Effector memory CD8-positive, alpha-beta T cell (primary cell): Measurements from ENCODE around the gene EIF1AX.
A peak's percentile ranks its signal among the peaks of the same experiment; 100 is the strongest.
"Not testable (repeated sequence)": the region's sequence is repeated elsewhere in the genome, so short reads cannot be mapped to it uniquely, and the experiment has no call there.

Source experiments
- ATAC-seq: fragments of 150-1000 bp; cut with Tn5 transposase; replicated peaks from 2 replicates; pipeline ENCODE4 v1.10.0; 2021; ENCODE audit warnings: mild to moderate bottlenecking, moderate library complexity
- DNase-seq, 3 experiments: peaks; one replicate each; pipeline ENCODE4 v3.0.0; 2021
- H3K27ac Mint-ChIP-seq, 2 donors: one replicate each; pipeline ENCODE4 v1.8.0; 2022; ENCODE audit warnings: mild to moderate bottlenecking in 2 of 2, mixed read lengths in 2 of 2, moderate library complexity in 2 of 2
- H3K27me3 Mint-ChIP-seq, 2 donors: one replicate each; pipeline ENCODE4 v1.8.0; 2022; ENCODE audit warnings: mixed read lengths in 2 of 2
- H3K36me3 Mint-ChIP-seq: one replicate; pipeline ENCODE4 v1.8.0; 2022; ENCODE audit warnings: mild to moderate bottlenecking, moderate library complexity, mixed read lengths; ENCODE audit not compliant: insufficient read depth
- H3K4me1 Mint-ChIP-seq, 2 donors: one replicate each; pipeline ENCODE4 v1.8.0; 2022; ENCODE audit warnings: low read depth in 2 of 2, mixed read lengths in 2 of 2
- H3K4me3 Mint-ChIP-seq, 2 donors: one replicate each; pipeline ENCODE4 v1.8.0; 2022; ENCODE audit warnings: mild to moderate bottlenecking in 2 of 2, mixed read lengths in 2 of 2, moderate library complexity in 2 of 2
- H3K9me3 Mint-ChIP-seq, 2 donors: one replicate each; pipeline ENCODE4 v1.8.0; 2022; ENCODE audit warnings: mixed read lengths in 2 of 2
- total RNA-seq, 9 experiments: gene quantifications; one replicate each; lab custom pipeline; 2026; lab: John Stamatoyannopoulos, UW

Gene EIF1AX
- 39.0 to 187 (median 93.9) reads per million in 9 experiments for total RNA-seq

GRCh38 chrX:20141281-20142220 lies at the start of gene EIF1AX:
EIF1AX (minus strand) TSS chrX:20141838; CDS start chrX:20141640, 198 bp downstream.
- Mint-ChIP-seq H3K4me3 (peak within 1 kb of the TSS; percentile 84 to 87), H3K27me3 (no peaks in the 10 kb centered on the region), H3K4me1 (peaks cover 12 to 16% of the 10 kb centered on the region in 2 donors), H3K36me3 (peaks cover 38% of the 10 kb centered on the region), H3K27ac (peak within 1 kb of the TSS; percentile 72 to 90), H3K9me3 (no peaks in the 10 kb centered on the region)
- peak; percentile 95 for ATAC-seq
- DNase-seq = peak; percentile 94 to 95 (median 94)

- DNase-seq = no peak
- peaks cover 0 to 6% of the 10 kb centered on the region in 2 donors for H3K4me1 Mint-ChIP-seq
- peaks cover 67% of the 10 kb centered on the region for H3K36me3 Mint-ChIP-seq
- no peak overlapping the region for H3K4me3 Mint-ChIP-seq
- no peaks in the 10 kb centered on the region for H3K9me3 Mint-ChIP-seq
- H3K27me3 Mint-ChIP-seq = no peaks in the 10 kb centered on the region
- H3K27ac Mint-ChIP-seq = peak overlapping the region; percentile 51 to 65
- no peak for ATAC-seq
These were observed 47.5 kb upstream of the EIF1AX start for GRCh38 chrX:20189171-20189570.

- Mint-ChIP-seq H3K27me3 (no peaks in the 10 kb centered on the region), H3K36me3 (peaks cover 48% of the 10 kb centered on the region), H3K4me1 (peaks cover 2 to 16% of the 10 kb centered on the region in 2 donors), H3K4me3 (peak overlapping the region in 1 of 2 donors; percentile 6), H3K27ac (peak overlapping the region; percentile 59 to 68), H3K9me3 (no peaks in the 10 kb centered on the region)
- DNase-seq (no peak), ATAC-seq (no peak)
These were observed 40.1 kb upstream of the EIF1AX start for GRCh38 chrX:20181598-20182329.

- no peaks in the 10 kb centered on the region for H3K27me3 Mint-ChIP-seq
- H3K9me3 Mint-ChIP-seq = no peaks in the 10 kb centered on the region
- no peak overlapping the region for H3K4me3 Mint-ChIP-seq
- H3K4me1 Mint-ChIP-seq = peaks cover 2 to 12% of the 10 kb centered on the region in 2 donors
- no peak overlapping the region for H3K27ac Mint-ChIP-seq
- H3K36me3 Mint-ChIP-seq = peaks cover 60% of the 10 kb centered on the region
- ATAC-seq (no peak), DNase-seq (no peak)
These were observed 35.5 kb upstream of the EIF1AX start for GRCh38 chrX:20177093-20177492.

GRCh38 chrX:20173856-20174255 lies 32.2 kb upstream of the EIF1AX start:
- peaks cover 0 to under 1% of the 10 kb centered on the region in 2 donors for H3K4me1 Mint-ChIP-seq
- H3K36me3 Mint-ChIP-seq = peaks cover 70% of the 10 kb centered on the region
- DNase-seq (no peak), ATAC-seq (no peak)
- H3K27ac Mint-ChIP-seq = no peak overlapping the region
- no peaks in the 10 kb centered on the region for H3K27me3 Mint-ChIP-seq
- H3K4me3 Mint-ChIP-seq = no peak overlapping the region
- H3K9me3 Mint-ChIP-seq = no peaks in the 10 kb centered on the region

- Mint-ChIP-seq H3K4me1 (no peaks in the 10 kb centered on the region), H3K27me3 (no peaks in the 10 kb centered on the region), H3K36me3 (peaks cover 69% of the 10 kb centered on the region), H3K9me3 (no peaks in the 10 kb centered on the region), H3K27ac (no peak overlapping the region), H3K4me3 (no peak overlapping the region)
- no peak for ATAC-seq
- DNase-seq = no peak
These were observed 31.7 kb upstream of the EIF1AX start for GRCh38 chrX:20173313-20173712.

GRCh38 chrX:20171887-20172286 lies 30.2 kb upstream of the EIF1AX start:
- DNase-seq (no peak), ATAC-seq (no peak)
- Mint-ChIP-seq H3K4me3 (no peak overlapping the region), H3K9me3 (no peaks in the 10 kb centered on the region), H3K4me1 (no peaks in the 10 kb centered on the region), H3K27me3 (no peaks in the 10 kb centered on the region), H3K27ac (no peak overlapping the region), H3K36me3 (peaks cover 79% of the 10 kb centered on the region)

- H3K4me1 Mint-ChIP-seq, H3K27ac Mint-ChIP-seq, H3K4me3 Mint-ChIP-seq, H3K27me3 Mint-ChIP-seq, DNase-seq, H3K9me3 Mint-ChIP-seq, ATAC-seq: not testable (repeated sequence)
- H3K36me3 Mint-ChIP-seq = peaks cover 65% of the 10 kb centered on the region
These were observed 20.9 kb upstream of the EIF1AX start for GRCh38 chrX:20162516-20162915.

GRCh38 chrX:20159797-20160385 lies 18.3 kb upstream of the EIF1AX start:
- H3K4me3 Mint-ChIP-seq = no peak overlapping the region
- H3K27ac Mint-ChIP-seq = peak overlapping the region in 1 of 2 donors; percentile 31
- no peaks in the 10 kb centered on the region for H3K27me3 Mint-ChIP-seq
- H3K36me3 Mint-ChIP-seq = peaks cover 73% of the 10 kb centered on the region
- DNase-seq (no peak), ATAC-seq (no peak)
- H3K9me3 Mint-ChIP-seq = no peaks in the 10 kb centered on the region
- H3K4me1 Mint-ChIP-seq = no peaks in the 10 kb centered on the region

- DNase-seq (no peak), ATAC-seq (no peak)
- no peaks in the 10 kb centered on the region for H3K27me3 Mint-ChIP-seq
- no peaks in the 10 kb centered on the region for H3K9me3 Mint-ChIP-seq
- no peak overlapping the region for H3K4me3 Mint-ChIP-seq
- peaks cover 0 to 1% of the 10 kb centered on the region in 2 donors for H3K4me1 Mint-ChIP-seq
- H3K36me3 Mint-ChIP-seq = peaks cover 39% of the 10 kb centered on the region
- peak overlapping the region in 1 of 2 donors; percentile 29 for H3K27ac Mint-ChIP-seq
These were observed 10.1 kb upstream of the EIF1AX start for GRCh38 chrX:20151689-20152088.

GRCh38 chrX:20149326-20149725 lies 7.7 kb upstream of the EIF1AX start:
- no peak overlapping the region for H3K4me3 Mint-ChIP-seq
- no peaks in the 10 kb centered on the region for H3K9me3 Mint-ChIP-seq
- no peaks in the 10 kb centered on the region for H3K27me3 Mint-ChIP-seq
- peaks cover 0 to 3% of the 10 kb centered on the region in 2 donors for H3K4me1 Mint-ChIP-seq
- ATAC-seq (no peak), DNase-seq (no peak)
- H3K36me3 Mint-ChIP-seq = peaks cover 24% of the 10 kb centered on the region
- H3K27ac Mint-ChIP-seq = no peak overlapping the region

- Mint-ChIP-seq H3K27ac (no peak overlapping the region), H3K36me3 (peaks cover 14% of the 10 kb centered on the region), H3K4me3 (no peak overlapping the region), H3K4me1 (peaks cover 0 to 3% of the 10 kb centered on the region in 2 donors), H3K9me3 (no peaks in the 10 kb centered on the region), H3K27me3 (no peaks in the 10 kb centered on the region)
- no peak for ATAC-seq
- no peak for DNase-seq
These were observed 5.9 kb upstream of the EIF1AX start for GRCh38 chrX:20147561-20147960.

GRCh38 chrX:20144491-20144890 lies 2.9 kb upstream of the EIF1AX start:
- H3K27me3 Mint-ChIP-seq = no peaks in the 10 kb centered on the region
- ATAC-seq (no peak), DNase-seq (no peak)
- H3K9me3 Mint-ChIP-seq = no peaks in the 10 kb centered on the region
- H3K4me1 Mint-ChIP-seq = peaks cover 8 to 10% of the 10 kb centered on the region in 2 donors
- peaks cover 15% of the 10 kb centered on the region for H3K36me3 Mint-ChIP-seq
- H3K4me3 Mint-ChIP-seq = no peak overlapping the region
- H3K27ac Mint-ChIP-seq = no peak overlapping the region
